Ovary (tissue), 3 donors: ENCODE results near the gene TOP3B.

Source experiments
- CTCF ChIP-seq, 3 donors: fragments of 450-650 bp in 2 of 3; fragments of 200-600 bp in 1 of 3; IDR thresholded peaks; one replicate each; pipeline versions ENCODE4 v1.5.1 to v1.8.0; 2016 to 2022; ENCODE audit warnings: antibody characterized with exemption in 3 of 3, mild to moderate bottlenecking in 1 of 3
- EP300 ChIP-seq: sonication (generic); formaldehyde crosslinking; IDR thresholded peaks from one replicate; pipeline ENCODE4 v1.6.1; 2017; ENCODE audit warnings: antibody characterized with exemption
- donor health status: DM: no; HTN: no; CAD: no.

- TF ChIP-seq CTCF (IDR thresholded peaks at IDR 0.05) (no peak), EP300 (no peak)
Measured at GRCh38 chr22:22021162-22021750, 38.7 kb upstream of the TOP3B start.
